H1 (cell line): ENCODE data around the gene TMPRSS11F. TPM values are rescaled to one million over a fixed set of nuclear protein-coding genes. Genes with fewer than 3 reads are reported as not detected.

Experiments
- CTCF ChIA-PET: fragments of 300-600 bp; sonication (Branson Sonifier 250); formaldehyde crosslinking; loops from one replicate; lab custom pipeline; 2021; ENCODE audit not compliant: partially characterized antibody; lab: Charles Lee
- POLR2A ChIA-PET: fragments of 300-600 bp; sonication (Branson Sonifier 250); formaldehyde crosslinking; loops from one replicate; lab custom pipeline; 2021; ENCODE audit warnings: inconsistent platforms; ENCODE audit not compliant: partially characterized antibody; lab: Charles Lee
- DNase-seq, 2 experiments: peaks; one replicate each; pipeline versions ENCODE4 v3.0.0 to v3.0.0-alpha.2; 2010 to 2022; ENCODE audit warnings: low spot score in 2 of 2, low read depth in 1 of 2, mixed read lengths in 1 of 2
- FAIRE-seq: peaks from 2 replicates; lab custom pipeline; 2011; peaks lifted over from hg19 to GRCh38; lab: Jason Lieb, UNC
- H2AFZ ChIP-seq: 2 replicates; pipeline ENCODE4 v1.8.1; 2012; ENCODE audit warnings: low read length, inconsistent platforms
- H2AK5ac ChIP-seq: 2 replicates; pipeline ENCODE4 v1.6.1; 2013; ENCODE audit warnings: low read depth, low read length
- H2BK120ac ChIP-seq: replicated peaks from 2 replicates; pipeline ENCODE3; 2013; ENCODE audit warnings: low read depth, low read length, inconsistent platforms
- H2BK12ac ChIP-seq: 2 replicates; pipeline ENCODE4 v1.6.1; 2013; ENCODE audit warnings: low read depth, low read length
- H2BK15ac ChIP-seq: 2 replicates; pipeline ENCODE4 v1.6.1; 2013; ENCODE audit warnings: low read length
- H2BK20ac ChIP-seq: 2 replicates; pipeline ENCODE4 v1.6.1; 2013; ENCODE audit warnings: low read length
- H2BK5ac ChIP-seq: 2 replicates; pipeline ENCODE4 v1.6.1; 2013; ENCODE audit warnings: low read depth, low read length
- H3K14ac ChIP-seq: 2 replicates; pipeline ENCODE4 v1.6.1; 2013; ENCODE audit warnings: inconsistent platforms; ENCODE audit not compliant: insufficient read length
- H3K18ac ChIP-seq: 2 replicates; pipeline ENCODE4 v1.6.1; 2013; ENCODE audit warnings: low read length; ENCODE audit errors: extremely low read depth
- H3K23ac ChIP-seq: 2 replicates; pipeline ENCODE4 v1.6.1; 2013; ENCODE audit warnings: inconsistent platforms; ENCODE audit not compliant: insufficient read length
- H3K23me2 ChIP-seq: 2 replicates; pipeline ENCODE4 v1.6.1; 2013; ENCODE audit warnings: low read depth, low read length
- H3K27ac ChIP-seq: 2 replicates; pipeline ENCODE4 v1.6.1; 2011; ENCODE audit warnings: low read depth, low read length, inconsistent platforms
- H3K27me3 ChIP-seq, 4 experiments: replicated peaks in 1 of 4; 1 replicate in 1 of 4; 2 replicates in 3 of 4; pipeline versions ENCODE4 v1.6.1 to v1.8.1; 2011 to 2013; ENCODE audit warnings: low read length in 3 of 4, mild to moderate bottlenecking in 3 of 4, inconsistent platforms in 2 of 4, mixed read lengths in 2 of 4, moderate library complexity in 1 of 4; ENCODE audit not compliant: control insufficient read depth in 3 of 4, insufficient read depth in 3 of 4; ENCODE audit errors: extremely low read depth in 1 of 4
- H3K36me3 ChIP-seq, 4 experiments: 2 replicates each; pipeline versions ENCODE4 v1.6.1 to v1.8.1; 2011 to 2013; ENCODE audit warnings: mild to moderate bottlenecking in 4 of 4, low read length in 3 of 4, moderate library complexity in 2 of 4, control low read depth in 1 of 4, inconsistent platforms in 1 of 4; ENCODE audit not compliant: insufficient read depth in 4 of 4, control insufficient read depth in 2 of 4
- H3K4ac ChIP-seq: replicated peaks from 2 replicates; pipeline ENCODE3; 2013; ENCODE audit warnings: low read length, low read depth, mixed read lengths, inconsistent platforms; ENCODE audit not compliant: insufficient read length
- H3K4me1 ChIP-seq, 4 experiments: replicated peaks in 1 of 4; 1 replicate in 1 of 4; 2 replicates in 3 of 4; pipeline versions ENCODE4 v1.6.1 to v1.8.1; 2011 to 2013; ENCODE audit warnings: low read length in 3 of 4, inconsistent platforms in 2 of 4, mixed read lengths in 1 of 4; ENCODE audit not compliant: insufficient read depth in 4 of 4, control insufficient read depth in 3 of 4
- H3K4me2 ChIP-seq, 2 experiments: 2 replicates each; pipeline versions ENCODE4 v1.6.1 to v1.8.1; 2011 to 2013; ENCODE audit warnings: low read depth in 2 of 2, low read length in 2 of 2, control low read depth in 1 of 2, inconsistent platforms in 1 of 2, mild to moderate bottlenecking in 1 of 2; ENCODE audit not compliant: insufficient read depth in 1 of 2
- H3K4me3 ChIP-seq, 4 experiments: fragments of 200-600, 300-600 bp in 1 of 4; sonication (generic), shearing (Covaris generic), sonication (Bioruptor Twin) in 1 of 4; 2 replicates each; pipeline versions ENCODE4 v1.5.1 to v1.8.1; 2011 to 2016; ENCODE audit warnings: low read length in 4 of 4, low read depth in 3 of 4, control low read depth in 2 of 4, inconsistent platforms in 2 of 4, mild to moderate bottlenecking in 2 of 4, mixed read lengths in 1 of 4, moderate library complexity in 1 of 4; ENCODE audit not compliant: insufficient read depth in 2 of 4; ENCODE audit errors: extremely low read depth in 1 of 4
- H3K56ac ChIP-seq: replicated peaks from 2 replicates; pipeline ENCODE3; 2013; ENCODE audit warnings: low read depth, mild to moderate bottlenecking, mixed read lengths, low read length, inconsistent platforms; ENCODE audit not compliant: insufficient read length
- H3K79me1 ChIP-seq: 2 replicates; pipeline ENCODE4 v1.6.1; 2013; ENCODE audit warnings: low read depth, low read length, control low read depth
- H3K79me2 ChIP-seq, 2 experiments: 2 replicates each; pipeline versions ENCODE4 v1.6.1 to v1.8.1; 2012 to 2013; ENCODE audit warnings: low read length in 2 of 2, mild to moderate bottlenecking in 2 of 2, inconsistent platforms in 1 of 2; ENCODE audit not compliant: insufficient read depth in 2 of 2, control insufficient read depth in 1 of 2
- H3K9ac ChIP-seq, 4 experiments: replicated peaks in 1 of 4; 1 replicate in 1 of 4; 2 replicates in 3 of 4; pipeline versions ENCODE4 v1.6.1 to v1.8.1; 2011 to 2013; ENCODE audit warnings: low read depth in 3 of 4, low read length in 3 of 4, control low read depth in 2 of 4, mild to moderate bottlenecking in 2 of 4, moderate library complexity in 2 of 4, inconsistent platforms in 1 of 4; ENCODE audit errors: extremely low read depth in 1 of 4
- H3K9me3 ChIP-seq, 2 experiments: 2 replicates each; pipeline versions ENCODE4 v1.6.1 to v1.8.1; 2012 to 2013; ENCODE audit warnings: mild to moderate bottlenecking in 2 of 2, moderate library complexity in 2 of 2, control low read depth in 1 of 2, inconsistent platforms in 1 of 2, low read depth in 1 of 2, low read length in 1 of 2, mixed read lengths in 1 of 2; ENCODE audit not compliant: insufficient read depth in 2 of 2
- H4K20me1 ChIP-seq, 2 experiments: replicated peaks in 1 of 2; 2 replicates each; pipeline versions ENCODE3 to v1.8.1; 2011 to 2013; ENCODE audit warnings: inconsistent platforms in 2 of 2, low read length in 2 of 2, mild to moderate bottlenecking in 1 of 2; ENCODE audit not compliant: insufficient read depth in 2 of 2, control insufficient read depth in 1 of 2
- H4K5ac ChIP-seq: 2 replicates; pipeline ENCODE4 v1.6.1; 2013; ENCODE audit warnings: low read length, low read depth, mixed read lengths, inconsistent platforms; ENCODE audit not compliant: insufficient read length
- H4K8ac ChIP-seq: 2 replicates; pipeline ENCODE4 v1.8.0; 2013; ENCODE audit warnings: mild to moderate bottlenecking, moderate library complexity, low read length, inconsistent platforms; ENCODE audit not compliant: insufficient read depth; ENCODE audit errors: extremely low read depth
- H4K91ac ChIP-seq: replicated peaks from 2 replicates; pipeline ENCODE3; 2013; ENCODE audit warnings: low read length, mixed read lengths, inconsistent platforms; ENCODE audit not compliant: insufficient read length
- SIRT6 ChIP-seq: IDR thresholded peaks from one replicate; pipeline ENCODE4 v1.7.1; 2012; ENCODE audit warnings: low read length, inconsistent platforms
- WGBS, 2 experiments: shearing (Covaris generic) in 1 of 2; methylation state at CpG; one replicate each; pipeline versions ENCODE4 v1.1.6 to v1.1.7; 2013 to 2015; ENCODE audit warnings: low lambda C conversion rate in 2 of 2, mixed read lengths in 2 of 2, inconsistent platforms in 1 of 2, low coverage in 1 of 2, missing lambda C conversion rate in 1 of 2; ENCODE audit not compliant: insufficient replicate concordance in 2 of 2, insufficient coverage in 1 of 2, insufficient read length in 1 of 2; ENCODE audit errors: extremely low coverage in 1 of 2, missing lambda C conversion rate in 1 of 2; 5-methylcytosine and 5-hydroxymethylcytosine counted together
- polyA plus RNA-seq, 7 experiments: library from polyadenylated mRNA; depleted of rRNA in 3 of 7; stranded (reverse) in 5 of 7; unstranded in 2 of 7; fragments of >200 nt in 5 of 7; fragments of 200-250 nt in 2 of 7; gene quantifications; 1 replicate in 5 of 7; 2 replicates in 1 of 7; 4 replicates in 1 of 7; pipeline versions ENCODE4 v1.2.1 to v1.2.3, GENCODE V29; 2011 to 2013; ENCODE audit warnings: missing spikeins in 2 of 7, mixed read lengths in 2 of 7
- total RNA-seq: library from RNA; stranded (reverse); fragmentation: NEBNext Ultra II Directional; extraction: Animal tissue kit (Norgen Biotek cat#: 25700); gene quantifications from 2 replicates; pipeline ENCODE4 v1.2.1, GENCODE V29; 2021

TMPRSS11F gene
- total and polyA plus RNA-seq, 2 of the 8 experiments (the other 6 are each of a cell fraction or from before 2014, with no cell fraction given): not detected

DNA sequence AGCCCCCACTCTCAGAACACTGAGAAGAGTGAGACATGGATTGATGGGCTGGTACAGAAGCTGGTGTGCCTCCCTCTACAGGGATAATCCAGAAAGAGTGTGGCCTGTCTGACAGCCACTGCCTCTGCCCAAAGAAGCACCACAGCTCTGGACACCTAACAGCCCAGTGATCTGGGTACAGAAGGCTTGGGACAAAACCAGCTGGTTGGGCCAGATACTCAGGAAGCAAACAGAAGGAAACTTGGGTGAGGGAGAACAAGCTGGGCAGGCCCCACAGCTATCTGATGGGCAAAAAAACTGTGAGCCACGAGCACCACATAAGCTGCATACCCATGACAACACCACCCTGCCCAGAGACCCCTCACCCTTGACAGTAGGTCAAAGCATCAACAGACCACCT, 46.9 kb downstream of the TMPRSS11F start:
- no peak for FAIRE-seq
- Histone ChIP-seq H3K79me2 (no peaks in the 10 kb centered on the region), H3K9ac (no peak overlapping the region), H3K27ac (no peak overlapping the region), H3K4ac (no peak overlapping the region), H2BK15ac (no peak overlapping the region), H3K9me3 (no peaks in the 10 kb centered on the region), H3K23ac (no peak overlapping the region), H3K23me2 (no peaks in the 10 kb centered on the region; the same call in 1 of the 2 replicates), H4K5ac (no peak overlapping the region), H2BK12ac (no peak overlapping the region), H4K8ac (no peak overlapping the region), H3K4me3 (no peak overlapping the region), H3K56ac (no peak overlapping the region), H3K4me1 (peaks cover 0 to 3% (median 0%) of the 10 kb centered on the region in 4 experiments; a peak in 1 of 7 replicates), H4K91ac (no peak overlapping the region), H3K36me3 (no peaks in the 10 kb centered on the region), H4K20me1 (no peaks in the 10 kb centered on the region), H3K4me2 (no peak overlapping the region), H3K14ac (no peak overlapping the region), H3K18ac (no peak overlapping the region), H2BK20ac (no peak overlapping the region), H2BK120ac (no peak overlapping the region), H3K27me3 (no peaks in the 10 kb centered on the region), H2AK5ac (no peak overlapping the region), H3K79me1 (no peaks in the 10 kb centered on the region), H2AFZ (no peak overlapping the region), H2BK5ac (no peak overlapping the region)
- CTCF ChIA-PET: interaction anchor here (0.6 to 3.1 kb wide), 5 partner anchors 9 to 95 kb away, joined by 3 to 22 read pairs (median 4); no protein-coding TSS in a partner anchor
- 83% methylated on average over 1 of the region's 1 CpG; no CpG with 5 or more reads in 1 of the 2 experiments for WGBS, 2 experiments
- no peak for DNase-seq
- no peak for TF ChIP-seq SIRT6
- POLR2A ChIA-PET: no interaction called here
